Measurements from ENCODE around the gene PML. TPM values are rescaled to one million over a fixed set of nuclear protein-coding genes. Genes with fewer than 3 reads are reported as not detected.

PML gene
- total and polyA plus RNA-seq, 9 donors = 20.7 to 60.8 (median 49.4) TPM

GRCh38 chr15:73947651-73948050, 46.9 kb upstream of the PML start:
- DNase-seq = peak in 1 of 5 donors; percentile 35
- WGBS, 3 donors = 94 to 98% (median 95%) methylated on average over 9 of the region's 9 CpGs
- Histone ChIP-seq H3K4me3 (no peak overlapping the region), H3K27ac (no peak overlapping the region), H3K27me3 (no peaks in the 10 kb centered on the region), H3K9me3 (no peaks in the 10 kb centered on the region), H3K4me1 (ENCODE audit: insufficient read depth) (peaks cover 15% of the 10 kb centered on the region), H3K36me3 (no peaks in the 10 kb centered on the region)
- intact Hi-C loops (cut with DNase I) = no loop called here
- TF ChIP-seq CTCF (IDR thresholded peaks at IDR 0.05) (no peak), POLR2A (IDR thresholded peaks at IDR 0.05) (no peak), EP300 (IDR thresholded peaks at IDR 0.05) (no peak)

- no peak overlapping the region for H3K4me3 ChIP-seq
- peaks cover 16% of the 10 kb centered on the region for H3K4me1 ChIP-seq (ENCODE audit: insufficient read depth)
- peak in 1 of 5 donors; percentile 18 for DNase-seq
- WGBS, 3 donors = 92 to 96% (median 92%) methylated on average over 4 of the region's 4 CpGs
- TF ChIP-seq EP300 (IDR thresholded peaks at IDR 0.05) (no peak), POLR2A (IDR thresholded peaks at IDR 0.05) (no peak), CTCF (IDR thresholded peaks at IDR 0.05) (no peak)
- H3K27ac ChIP-seq = no peak overlapping the region
- no peaks in the 10 kb centered on the region for H3K36me3 ChIP-seq
- H3K27me3 ChIP-seq = no peaks in the 10 kb centered on the region
- intact Hi-C loops (cut with DNase I) = no loop called here
- H3K9me3 ChIP-seq = no peaks in the 10 kb centered on the region
These were observed 46.1 kb upstream of the PML start for GRCh38 chr15:73948396-73948795.

DNA sequence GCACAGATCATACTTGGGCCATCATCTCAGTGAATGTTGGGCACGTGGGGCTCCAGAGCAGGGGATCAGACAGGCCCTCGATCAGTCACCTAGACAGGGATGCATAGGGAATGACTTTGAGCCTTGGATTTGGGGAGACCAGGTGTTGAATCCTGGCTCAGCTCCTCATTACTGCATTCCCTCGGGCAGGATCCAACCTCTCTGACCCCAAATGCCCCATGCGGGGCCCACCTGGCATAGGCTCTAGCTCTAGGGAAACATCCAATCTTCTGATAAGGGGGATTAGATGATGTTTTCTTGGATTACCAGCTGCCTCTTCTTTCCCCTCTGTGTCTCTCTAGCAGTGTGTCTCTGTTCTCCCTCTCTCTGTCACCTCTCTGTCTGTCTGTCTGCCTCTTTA, 45.5 kb upstream of the PML start:
- DNase-seq = peak in 1 of 5 donors; percentile 28
- no peak for TF ChIP-seq EP300 (IDR thresholded peaks at IDR 0.05)
- TF ChIP-seq POLR2A (IDR thresholded peaks at IDR 0.05) = no peak
- no peak for TF ChIP-seq CTCF (IDR thresholded peaks at IDR 0.05)
- Histone ChIP-seq H3K27me3 (no peaks in the 10 kb centered on the region), H3K4me1 (ENCODE audit: insufficient read depth) (peaks cover 16% of the 10 kb centered on the region), H3K36me3 (no peaks in the 10 kb centered on the region), H3K4me3 (no peak overlapping the region), H3K27ac (no peak overlapping the region), H3K9me3 (no peaks in the 10 kb centered on the region)
- 75 to 82% (median 82%) methylated on average over 4 of the region's 4 CpGs for WGBS, 3 donors
- intact Hi-C loops (cut with DNase I) = no loop called here

DNA sequence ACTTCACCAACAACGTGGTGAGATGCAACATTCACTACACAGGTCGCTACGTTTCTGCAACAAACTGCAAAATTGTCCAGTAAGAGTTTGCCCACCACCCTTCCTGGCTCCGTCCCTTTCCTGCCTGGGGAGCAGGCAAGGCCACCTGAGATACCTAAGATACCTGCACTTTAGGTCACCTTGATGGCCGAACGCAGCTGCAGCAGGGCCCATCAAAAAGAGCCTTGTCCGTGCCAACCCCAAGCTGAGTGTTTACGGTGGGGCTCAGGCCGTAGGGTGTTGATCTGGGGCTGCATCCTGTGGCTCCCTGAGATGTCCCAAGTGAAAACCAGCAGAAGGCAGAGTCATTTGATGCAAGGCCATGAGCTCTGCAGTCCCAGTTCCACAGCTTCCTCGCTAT, 45.0 kb upstream of the PML start:
- no peak for DNase-seq
- no peak overlapping the region for H3K4me3 ChIP-seq
- intact Hi-C loops (cut with DNase I) = no loop called here
- H3K36me3 ChIP-seq = no peaks in the 10 kb centered on the region
- WGBS, 3 donors = 90 to 96% (median 93%) methylated on average over 10 of the region's 10 CpGs
- peaks cover 12% of the 10 kb centered on the region for H3K4me1 ChIP-seq (ENCODE audit: insufficient read depth)
- H3K27me3 ChIP-seq = no peaks in the 10 kb centered on the region
- no peaks in the 10 kb centered on the region for H3K9me3 ChIP-seq
- no peak overlapping the region for H3K27ac ChIP-seq
- TF ChIP-seq EP300 (IDR thresholded peaks at IDR 0.05) = no peak
- TF ChIP-seq POLR2A (IDR thresholded peaks at IDR 0.05) = no peak
- TF ChIP-seq CTCF (IDR thresholded peaks at IDR 0.05) = no peak

DNA sequence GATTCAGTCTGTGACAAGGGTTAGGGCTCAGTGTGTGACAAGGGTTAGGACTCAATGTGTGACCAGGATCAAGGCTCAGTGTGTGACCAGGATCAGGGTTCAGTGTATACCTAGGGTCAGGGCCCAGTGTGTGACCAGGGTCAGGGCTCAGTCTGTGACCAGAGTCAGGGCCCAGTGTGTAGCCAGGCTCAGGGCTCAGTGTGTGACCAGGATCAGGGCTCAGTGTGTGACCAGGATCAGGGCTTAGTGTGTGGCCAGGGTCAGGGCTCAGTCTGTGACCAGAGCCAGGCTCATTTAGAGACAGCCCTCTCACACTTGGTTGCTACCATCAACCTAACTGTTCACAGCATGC, 44.1 kb upstream of the PML start:
- DNase-seq = no peak
- TF ChIP-seq CTCF (IDR thresholded peaks at IDR 0.05) (no peak), EP300 (IDR thresholded peaks at IDR 0.05) (no peak), POLR2A (IDR thresholded peaks at IDR 0.05) (no peak)
- intact Hi-C loops (cut with DNase I) = loop anchor here in 2 of 4 donors (10.0 kb wide), 2 partner anchors 354 to 364 kb away; no protein-coding TSS in a partner anchor
- Histone ChIP-seq H3K4me1 (ENCODE audit: insufficient read depth) (peaks cover 12% of the 10 kb centered on the region), H3K36me3 (no peaks in the 10 kb centered on the region), H3K9me3 (no peaks in the 10 kb centered on the region), H3K4me3 (no peak overlapping the region), H3K27ac (peak overlapping the region; percentile 51 to 97), H3K27me3 (no peaks in the 10 kb centered on the region)

Data from ovary (tissue), 9 donors.